Activated CD4-positive, alpha-beta T cell treated with anti-CD3 and anti-CD28 coated beads for 4 hours (primary cell): ENCODE results near the gene FN3K.
A peak's percentile ranks its signal among the peaks of the same experiment; 100 is the strongest.

ENCODE experiments used
- DNase-seq, 2 donors: peaks; one replicate each; pipeline ENCODE4 v3.0.0-alpha.2; 2020

FN3K gene

GRCh38 chr17:82734987-82735866 lies at the start of gene FN3K:
Gene FN3K (plus strand): TSS chr17:82735615. CDS start chr17:82735637, 22 bp downstream.
- no peak for DNase-seq

GRCh38 chr17:82686366-82687324 lies 48.8 kb upstream of the FN3K start:
- no peak for DNase-seq

GRCh38 chr17:82687375-82687861 lies 48.0 kb upstream of the FN3K start:
- DNase-seq: no peak

DNA sequence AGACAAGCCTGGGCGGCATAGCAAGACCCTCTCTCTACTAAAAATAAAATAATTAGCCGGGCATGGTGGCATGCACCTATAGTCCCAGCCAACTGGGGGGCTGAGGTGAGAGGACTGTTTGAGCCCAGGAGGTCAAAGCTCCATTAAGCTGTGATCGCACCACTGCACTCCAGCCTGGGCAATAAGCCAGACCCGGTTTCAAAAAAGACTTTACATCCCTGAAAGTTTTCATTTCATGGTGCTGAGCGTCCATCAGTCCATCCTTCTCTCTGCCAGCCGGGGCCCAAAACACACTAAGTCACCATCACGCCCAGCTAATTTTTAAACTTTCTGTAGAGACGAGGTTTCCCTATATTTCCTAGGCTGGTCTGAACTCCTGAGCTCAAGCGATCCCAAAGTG lies 47.5 kb upstream of the FN3K start:
- no peak for DNase-seq

GRCh38 chr17:82689077-82689476 lies 46.3 kb upstream of the FN3K start:
- DNase-seq: no peak

DNA sequence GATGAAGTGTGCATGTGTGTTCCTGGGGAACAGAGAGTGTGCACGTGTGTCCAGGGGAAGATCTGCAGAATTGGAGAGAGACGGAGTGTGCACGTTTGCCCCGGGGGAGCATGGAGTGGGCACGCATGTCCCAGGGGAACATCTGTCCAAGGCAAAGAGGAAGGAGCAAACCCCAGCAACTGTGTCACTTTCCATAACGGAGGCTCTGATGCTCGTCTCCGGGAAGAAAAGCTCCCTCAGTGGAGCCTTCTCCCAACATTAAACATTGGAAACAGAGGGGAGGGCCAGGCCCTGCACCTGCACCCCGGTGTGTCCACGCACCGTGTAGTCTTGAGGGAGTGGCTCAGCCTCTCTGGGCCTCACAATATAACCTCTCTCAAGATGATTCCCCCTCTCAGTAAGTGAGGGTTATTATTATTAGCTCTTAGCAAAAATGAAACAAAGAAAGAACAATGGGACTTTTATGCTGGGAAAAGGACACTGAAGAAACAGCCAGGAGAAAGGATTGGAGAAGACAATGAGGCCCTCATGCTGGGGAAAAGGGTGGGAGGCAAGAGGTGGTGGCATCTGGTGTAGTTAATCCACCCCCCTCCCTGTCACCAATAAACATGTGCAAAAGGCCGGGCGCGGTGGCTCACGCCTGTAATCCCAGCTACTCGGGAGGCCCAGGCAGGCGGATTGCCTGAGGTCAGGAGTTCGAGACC lies 44.5 kb upstream of the FN3K start:
- DNase-seq: no peak

- no peak for DNase-seq
Observed at GRCh38 chr17:82691714-82692113, 43.7 kb upstream of the FN3K start.

GRCh38 chr17:82692268-82692667 lies 43.1 kb upstream of the FN3K start:
- DNase-seq: no peak

DNA sequence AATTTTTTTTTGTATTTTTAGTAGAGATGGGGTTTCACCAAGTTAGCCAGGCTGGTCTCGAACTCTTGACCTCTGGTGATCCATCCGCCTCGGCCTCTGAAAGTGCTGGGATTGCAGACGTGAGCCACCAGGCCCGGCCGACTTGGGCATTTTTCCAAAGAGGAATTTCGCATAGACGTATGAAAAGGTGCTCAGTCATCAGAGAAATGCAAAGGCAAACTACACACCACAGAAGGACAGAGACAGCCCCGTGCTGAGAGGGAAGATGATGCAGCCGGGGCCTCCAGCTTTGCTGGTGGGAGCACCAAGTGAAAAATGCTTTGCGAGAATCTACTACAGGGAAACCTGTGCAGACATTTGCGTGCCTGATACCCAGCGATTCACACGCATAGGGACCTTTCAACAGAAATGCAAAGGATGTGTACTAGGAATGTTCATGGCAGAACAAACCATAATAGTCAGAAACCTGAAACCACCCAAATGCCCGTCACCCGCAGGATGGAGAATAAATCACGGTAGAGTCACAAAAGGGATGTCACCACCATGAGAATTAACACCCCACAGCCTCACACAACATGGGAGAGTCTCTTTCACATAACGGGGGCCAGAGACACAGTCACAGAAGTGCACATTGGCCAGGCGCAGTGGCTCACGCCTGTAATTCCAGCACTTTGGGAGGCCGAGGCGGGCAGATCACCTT lies 42.1 kb upstream of the FN3K start:
- no peak for DNase-seq

- DNase-seq: no peak
Observed at GRCh38 chr17:82694647-82695046, 40.8 kb upstream of the FN3K start.

DNA sequence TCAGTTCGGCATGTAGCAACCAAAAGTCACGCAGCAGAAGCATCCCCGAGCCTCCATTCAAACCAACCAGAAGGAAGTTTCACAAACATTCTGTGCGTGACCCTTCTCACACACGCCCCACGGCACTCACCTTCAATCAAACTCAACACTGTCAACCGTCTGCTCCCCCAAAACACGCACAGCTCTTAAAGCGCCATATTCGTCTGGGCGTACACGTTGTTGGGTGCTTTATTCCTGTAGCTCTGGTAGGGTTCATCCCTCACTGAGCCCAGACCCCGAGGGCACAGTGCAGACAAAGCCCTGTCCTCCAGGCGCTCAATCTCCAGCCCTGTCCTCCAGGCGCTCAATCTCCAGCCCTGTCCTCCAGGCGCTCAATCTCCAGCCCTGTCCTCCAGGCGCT lies 39.2 kb upstream of the FN3K start:
- DNase-seq: no peak

DNA sequence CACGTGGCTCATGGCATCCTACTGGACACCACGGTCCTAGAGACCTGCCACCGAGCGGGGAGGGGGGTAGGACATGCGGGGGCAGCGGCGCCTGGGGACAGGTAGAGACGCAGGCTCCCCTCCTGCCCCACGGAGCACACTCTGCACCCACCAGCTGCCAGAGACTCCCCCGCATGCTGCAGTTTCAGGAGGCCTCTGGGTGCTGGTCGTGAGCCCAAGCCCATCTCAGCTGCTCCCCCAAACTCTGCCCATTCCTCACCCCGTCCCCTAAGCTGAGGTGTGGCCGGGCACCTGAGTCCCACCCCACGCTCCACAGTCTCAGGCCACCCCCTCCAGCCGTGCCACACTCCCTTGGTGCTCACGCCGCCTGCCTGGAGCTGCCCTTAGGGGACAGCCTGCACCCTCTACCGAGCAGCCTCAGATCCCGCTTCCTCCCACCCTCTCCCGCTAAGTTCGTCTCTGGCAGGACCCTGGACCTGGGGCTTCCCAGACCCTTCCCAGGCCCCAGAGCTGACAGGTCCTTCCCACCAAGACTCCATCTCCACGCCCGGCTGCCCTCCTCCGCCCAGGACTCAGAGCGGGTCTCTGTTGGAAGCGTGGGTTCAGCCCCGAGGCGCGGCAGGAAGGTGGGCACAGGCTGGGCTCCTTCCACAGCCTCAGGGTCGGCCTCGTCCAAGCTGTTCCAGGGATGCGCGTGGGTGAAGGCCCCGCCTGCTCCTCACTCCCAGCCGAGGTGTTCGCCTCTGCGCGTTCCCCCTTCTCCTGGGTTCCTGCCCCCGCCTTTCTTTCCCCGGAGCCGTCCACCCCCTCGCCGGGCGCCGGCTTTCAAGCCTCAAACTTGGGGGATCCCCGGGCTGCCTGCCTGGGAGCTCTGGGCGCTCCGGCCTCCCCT lies 38.3 kb upstream of the FN3K start:
- peak in 1 of 2 donors; percentile 16 for DNase-seq

- DNase-seq: no peak
Observed at GRCh38 chr17:82697808-82698064, 37.7 kb upstream of the FN3K start.

DNA sequence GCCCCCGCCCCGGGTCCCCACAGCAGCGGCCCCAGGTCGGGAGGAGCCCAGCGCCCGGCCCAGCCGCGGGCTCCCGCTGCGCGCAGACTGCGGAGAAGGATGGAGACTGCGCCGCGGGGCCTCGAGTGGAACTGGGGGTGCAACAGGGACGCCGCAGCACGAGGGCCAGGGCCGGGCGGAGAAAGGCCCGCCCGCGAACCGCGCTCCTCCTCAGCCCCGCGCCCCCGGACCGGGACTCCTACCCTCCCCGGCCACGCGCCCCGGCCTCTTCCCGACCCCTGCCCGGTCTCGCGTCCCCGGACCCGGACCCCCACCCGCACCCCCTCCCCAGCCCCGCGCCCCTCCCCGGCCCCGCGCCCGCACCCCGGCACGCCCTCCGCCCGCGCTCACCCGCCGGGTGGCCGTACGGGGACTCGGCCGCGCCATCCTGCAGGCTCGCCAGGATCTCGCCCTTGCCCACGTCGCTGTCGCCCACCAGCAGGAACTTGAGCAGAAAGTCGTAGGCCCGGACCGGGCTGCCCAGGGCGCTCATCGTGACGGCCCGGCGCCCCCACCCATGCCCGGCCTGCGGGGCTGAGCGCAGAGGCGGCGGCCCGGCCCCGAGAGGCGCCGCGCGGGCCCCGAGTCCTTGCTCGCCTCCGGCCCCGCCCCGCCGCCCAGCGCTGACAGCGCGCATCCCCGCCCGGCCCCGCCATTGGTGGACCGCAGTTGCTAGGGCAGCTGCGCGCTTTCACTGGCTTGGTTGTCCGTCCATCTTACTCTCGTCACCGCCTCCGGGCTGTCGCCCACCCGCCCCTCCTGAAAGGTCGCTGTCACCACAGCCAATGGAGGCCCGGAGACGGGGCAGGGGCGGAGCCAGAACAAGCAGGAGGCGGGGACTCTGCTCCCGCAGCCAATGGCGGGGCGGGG lies 37.1 kb upstream of the FN3K start, which contains the start of gene RAB40B:
Gene RAB40B, minus strand, starts transcription at position 634 of the 909 bp plus-strand sequence. Its CDS starts 102 bp downstream, at position 532.
- DNase-seq: peak; percentile 98 to 99

- DNase-seq: no peak
Observed at GRCh38 chr17:82698974-82699442, 36.4 kb upstream of the FN3K start.

GRCh38 chr17:82699551-82699950 lies 35.9 kb upstream of the FN3K start:
- no peak for DNase-seq

DNA sequence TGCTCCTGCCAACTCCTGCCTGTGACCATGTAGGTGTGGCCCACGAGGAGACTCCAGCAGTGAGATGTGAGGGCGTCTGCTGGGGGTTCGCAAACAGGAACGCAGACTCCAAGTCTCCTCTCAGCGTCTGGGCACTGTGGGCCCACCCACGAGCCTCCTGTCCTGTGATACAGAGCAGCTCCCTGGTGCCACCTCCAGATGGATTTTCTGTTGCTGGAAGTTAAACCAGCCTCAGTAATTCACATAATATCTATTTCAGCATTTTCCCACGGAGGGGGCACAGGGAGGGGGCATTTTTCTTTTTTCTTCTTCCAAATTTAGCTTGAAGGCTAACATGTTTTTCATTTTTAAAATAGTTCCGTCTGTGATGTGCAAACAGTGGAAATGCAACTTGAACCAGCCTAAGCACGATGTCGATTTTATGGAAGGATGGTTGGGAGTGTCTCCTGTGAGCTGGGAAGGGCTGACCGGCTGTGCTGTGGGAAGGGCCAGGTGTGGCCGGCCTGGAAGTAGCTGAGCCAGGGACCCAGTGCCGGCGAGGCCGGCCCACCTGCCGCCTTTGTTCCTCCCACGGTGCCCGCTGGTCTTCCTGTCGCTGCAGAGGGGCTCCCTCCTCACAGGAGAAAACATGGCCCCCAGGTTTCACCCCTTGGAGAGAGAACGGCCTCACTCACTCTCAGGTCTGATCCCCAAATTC lies 33.0 kb upstream of the FN3K start:
- DNase-seq: no peak

GRCh38 chr17:82703036-82703745 lies 32.2 kb upstream of the FN3K start:
- DNase-seq: no peak
